SK-N-MC (cell line): ENCODE data around the gene ASTN2.

ENCODE experiments used
- EZH2 ChIP-seq: fragments of 200-600 bp; sonication (generic); IDR thresholded peaks from one replicate; pipeline ENCODE4 v1.6.1; 2017; ENCODE audit warnings: antibody characterized with exemption
- FOXP2 ChIP-seq: optimal IDR thresholded peaks from 2 replicates; pipeline ENCODE3; 2011; ENCODE audit warnings: mild to moderate bottlenecking, moderate library complexity; ENCODE audit not compliant: insufficient read depth; ENCODE audit errors: extremely low read length, control extremely low read depth
- POLR2AphosphoS5 ChIP-seq: IDR thresholded peaks from 2 replicates; pipeline ENCODE4 v1.6.1; 2012; ENCODE audit warnings: mild to moderate bottlenecking, low read depth, low read length, borderline replicate concordance

DNA sequence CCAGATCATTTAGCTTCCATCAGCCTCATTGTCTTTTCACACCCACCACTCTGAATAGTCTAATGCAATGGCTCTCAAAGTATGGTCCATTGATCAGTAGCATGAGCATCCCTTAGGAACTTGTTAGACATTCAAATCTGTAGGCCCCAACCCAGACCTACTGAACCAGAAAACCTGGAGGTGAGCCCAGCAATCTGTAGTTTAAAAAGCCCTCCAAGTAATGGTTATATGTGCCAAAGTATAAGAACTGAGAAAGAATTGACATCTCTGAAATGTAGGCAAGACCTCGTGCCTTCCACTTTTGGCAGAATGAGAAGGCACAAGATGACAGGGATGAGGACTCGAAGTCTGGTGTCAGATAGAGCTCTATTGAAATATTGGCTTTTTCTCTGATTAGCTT lies 460.1 kb downstream of the ASTN2 start:
- TF ChIP-seq EZH2 (no peak), POLR2AphosphoS5 (no peak), FOXP2 (no peak)
